GM23248 (cell line): ENCODE results near the gene MS4A6E. TPM values are rescaled to one million over a fixed set of nuclear protein-coding genes. Genes with fewer than 3 reads are reported as not detected.

Experiments
- DNase-seq: peaks from one replicate; pipeline ENCODE4 v3.0.0-alpha.2; 2015
- H2AFZ ChIP-seq: fragments of 200-600 bp; sonication (generic); 2 replicates; pipeline ENCODE4 v1.6.1; 2016; ENCODE audit warnings: antibody characterized with exemption
- H3F3A ChIP-seq: fragments of 200-600 bp; sonication (generic); 2 replicates; pipeline ENCODE4 v1.6.1; 2016; ENCODE audit warnings: mild to moderate bottlenecking, antibody characterized with exemption, mixed run types; ENCODE audit not compliant: insufficient read depth
- H3K27ac ChIP-seq: fragments of 200-600 bp; sonication (generic); 2 replicates; pipeline ENCODE4 v1.5.1; 2016; ENCODE audit warnings: mild to moderate bottlenecking
- H3K27me3 ChIP-seq: fragments of 200-600 bp; sonication (generic); replicated peaks from 2 replicates; pipeline ENCODE4 v1.6.1; 2016; ENCODE audit warnings: mild to moderate bottlenecking; ENCODE audit not compliant: insufficient read depth
- H3K36me3 ChIP-seq: fragments of 200-600 bp; sonication (generic); 2 replicates; pipeline ENCODE4 v1.6.1; 2016; ENCODE audit warnings: low read depth, mild to moderate bottlenecking
- H3K4me1 ChIP-seq: fragments of 200-600 bp; sonication (generic); 2 replicates; pipeline ENCODE4 v1.6.1; 2016; ENCODE audit warnings: mild to moderate bottlenecking; ENCODE audit not compliant: insufficient read depth
- H3K4me2 ChIP-seq: fragments of 200-600 bp; sonication (generic); one replicate; pipeline ENCODE4 v1.6.1; 2016; ENCODE audit warnings: mild to moderate bottlenecking; ENCODE audit not compliant: unreplicated experiment
- H3K4me3 ChIP-seq: fragments of 200-600 bp; sonication (generic); 2 replicates; pipeline ENCODE4 v1.5.1; 2016; ENCODE audit warnings: mild to moderate bottlenecking
- H3K79me2 ChIP-seq: fragments of 200-600 bp; sonication (generic); 2 replicates; pipeline ENCODE4 v1.6.1; 2016; ENCODE audit warnings: mild to moderate bottlenecking; ENCODE audit not compliant: insufficient read depth
- H3K9ac ChIP-seq: fragments of 200-600 bp; sonication (generic); 2 replicates; pipeline ENCODE4 v1.6.1; 2016; ENCODE audit warnings: mild to moderate bottlenecking
- H3K9me2 ChIP-seq: fragments of 200-600 bp; sonication (generic); 2 replicates; pipeline ENCODE4 v1.6.1; 2016; ENCODE audit warnings: mixed run types, mild to moderate bottlenecking, moderate library complexity; ENCODE audit not compliant: insufficient read depth
- H3K9me3 ChIP-seq: fragments of 200-600 bp; sonication (generic); one replicate; pipeline ENCODE4 v1.6.1; 2017; ENCODE audit warnings: low read depth
- H4K20me1 ChIP-seq: fragments of 200-600 bp; sonication (generic); 2 replicates; pipeline ENCODE4 v1.6.0; 2016; ENCODE audit not compliant: insufficient read depth
- EZH2 ChIP-seq: fragments of 200-600 bp; sonication (generic); IDR thresholded peaks from 2 replicates; pipeline ENCODE4 v1.6.1; 2018; ENCODE audit warnings: antibody characterized with exemption, mild to moderate bottlenecking; ENCODE audit not compliant: insufficient read depth, poor library complexity, severe bottlenecking
- EZH2phosphoT487 ChIP-seq: fragments of 200-600 bp; sonication (generic); IDR thresholded peaks from 2 replicates; pipeline ENCODE4 v1.6.1; 2018; ENCODE audit warnings: antibody characterized with exemption, moderate library complexity, mild to moderate bottlenecking, low read depth; ENCODE audit not compliant: insufficient read depth
- WGBS, 2 experiments: methylation state at CpG; one replicate each; pipeline ENCODE4 v1.1.6; 2015 to 2017; ENCODE audit warnings: low lambda C conversion rate in 2 of 2, low coverage in 1 of 2; ENCODE audit errors: missing lambda C conversion rate in 2 of 2; 5-methylcytosine and 5-hydroxymethylcytosine counted together
- in situ Hi-C: fragments of 300-500 bp; cut with MboI; formaldehyde crosslinking; loops from 2 replicates; pipeline ENCODE4 v1.15.0; 2020
- polyA plus RNA-seq: library from polyadenylated mRNA; unstranded; fragments of >200 nt; fragmentation: Nextera tagmentation; extraction: Ambion mirVana; gene quantifications from 2 replicates; pipeline ENCODE4 v1.2.1, GENCODE V29; 2016
- total RNA-seq: library from RNA; depleted of rRNA; stranded (reverse); fragments of >200 nt; shearing (Covaris generic); gene quantifications from 2 replicates; pipeline ENCODE4 v1.2.3, GENCODE V29; 2014

MS4A6E gene
- total and polyA plus RNA-seq, 2 experiments from 2014 or later = not detected

GRCh38 chr11:60347084-60347797 is 20.2 kb downstream of the MS4A6E start:
- Histone ChIP-seq H3K4me1 (no peaks in the 10 kb centered on the region), H3K27ac (no peak overlapping the region), H3K27me3 (no peaks in the 10 kb centered on the region), H2AFZ (no peak overlapping the region), H4K20me1 (no peaks in the 10 kb centered on the region), H3K9me2 (no peaks in the 10 kb centered on the region), H3K4me3 (no peak overlapping the region), H3K4me2 (no peak overlapping the region), H3F3A (no peaks in the 10 kb centered on the region), H3K36me3 (no peaks in the 10 kb centered on the region), H3K9ac (no peak overlapping the region), H3K9me3 (no peaks in the 10 kb centered on the region), H3K79me2 (no peaks in the 10 kb centered on the region)
- in situ Hi-C loops = no loop called here
- WGBS, 2 experiments = 33 to 37% methylated on average over 2 of the region's 2 CpGs
- DNase-seq = no peak
- TF ChIP-seq EZH2phosphoT487 (no peak), EZH2 (no peak)

- no peak for DNase-seq
- in situ Hi-C loops = no loop called here
- Histone ChIP-seq H3K27ac (no peak overlapping the region), H3K79me2 (no peaks in the 10 kb centered on the region), H3K4me3 (no peak overlapping the region), H2AFZ (no peak overlapping the region), H3K9me2 (no peaks in the 10 kb centered on the region), H3K9ac (no peak overlapping the region), H3K9me3 (no peaks in the 10 kb centered on the region), H3K27me3 (no peaks in the 10 kb centered on the region), H3F3A (no peaks in the 10 kb centered on the region), H3K4me2 (no peak overlapping the region), H3K36me3 (no peaks in the 10 kb centered on the region), H3K4me1 (no peaks in the 10 kb centered on the region), H4K20me1 (no peaks in the 10 kb centered on the region)
- 13 to 19% methylated on average over 2 of the region's 2 CpGs for WGBS, 2 experiments
- TF ChIP-seq EZH2phosphoT487 (no peak), EZH2 (no peak)
Observed at GRCh38 chr11:60348116-60348515, 21.1 kb downstream of the MS4A6E start.

GRCh38 chr11:60349990-60350389 is 22.9 kb downstream of the MS4A6E start:
- 7 to 30% methylated on average over 1 of the region's 1 CpG for WGBS, 2 experiments
- no peak for DNase-seq
- no peak overlapping the region for H3K4me2 ChIP-seq

GRCh38 chr11:60357771-60358170 is 30.7 kb downstream of the MS4A6E start:
- H3K36me3 ChIP-seq = no peaks in the 10 kb centered on the region
- no peak for DNase-seq
- no peak overlapping the region for H3K27ac ChIP-seq
- H4K20me1 ChIP-seq = no peaks in the 10 kb centered on the region
- no peaks in the 10 kb centered on the region for H3F3A ChIP-seq
- no peak overlapping the region for H3K4me2 ChIP-seq
- no peaks in the 10 kb centered on the region for H3K4me1 ChIP-seq
- H2AFZ ChIP-seq = no peak overlapping the region
- H3K27me3 ChIP-seq = no peaks in the 10 kb centered on the region
- H3K9me3 ChIP-seq = no peaks in the 10 kb centered on the region
- no peak for TF ChIP-seq EZH2
- TF ChIP-seq EZH2phosphoT487 = no peak
- WGBS, 2 experiments = 2 to 3% methylated on average over 2 of the region's 2 CpGs
- in situ Hi-C loops = no loop called here
- no peak overlapping the region for H3K9ac ChIP-seq
- no peak overlapping the region for H3K4me3 ChIP-seq
- H3K79me2 ChIP-seq = no peaks in the 10 kb centered on the region
- no peaks in the 10 kb centered on the region for H3K9me2 ChIP-seq

More at GRCh38 chr11:60349990-60350389, 22.9 kb downstream of the MS4A6E start:
- H3K9me2 ChIP-seq = no peaks in the 10 kb centered on the region
- H3K9ac ChIP-seq = no peak overlapping the region
- no peaks in the 10 kb centered on the region for H3K27me3 ChIP-seq
- H4K20me1 ChIP-seq = no peaks in the 10 kb centered on the region
- no peak overlapping the region for H2AFZ ChIP-seq
- H3K9me3 ChIP-seq = no peaks in the 10 kb centered on the region
- H3K4me1 ChIP-seq = no peaks in the 10 kb centered on the region
- H3K27ac ChIP-seq = no peak overlapping the region
- in situ Hi-C loops = no loop called here
- H3K36me3 ChIP-seq = no peaks in the 10 kb centered on the region
- no peaks in the 10 kb centered on the region for H3F3A ChIP-seq
- H3K79me2 ChIP-seq = no peaks in the 10 kb centered on the region
- TF ChIP-seq EZH2 (no peak), EZH2phosphoT487 (no peak)
- H3K4me3 ChIP-seq = no peak overlapping the region
